NOMO-1 treated with DMSO at 0.1 percent for 48 hours (cell line): ENCODE data around the gene NT5C1B.
A peak's percentile ranks its signal among the peaks of the same experiment; 100 is the strongest.

ENCODE experiments used
- DNase-seq: peaks from one replicate; lab custom pipeline; 2025; ENCODE audit not compliant: unreplicated experiment; lab: John Stamatoyannopoulos, UW

Gene NT5C1B

GRCh38 chr2:18551623-18552022 is 37.7 kb downstream of the NT5C1B start:
- DNase-seq, result no peak

- DNase-seq, result no peak
These were observed 38.2 kb downstream of the NT5C1B start for GRCh38 chr2:18551169-18551568.

GRCh38 chr2:18550433-18550832 is 38.9 kb downstream of the NT5C1B start:
- no peak for DNase-seq

- no peak for DNase-seq
These were observed 40.3 kb downstream of the NT5C1B start for GRCh38 chr2:18549083-18549482.

DNA sequence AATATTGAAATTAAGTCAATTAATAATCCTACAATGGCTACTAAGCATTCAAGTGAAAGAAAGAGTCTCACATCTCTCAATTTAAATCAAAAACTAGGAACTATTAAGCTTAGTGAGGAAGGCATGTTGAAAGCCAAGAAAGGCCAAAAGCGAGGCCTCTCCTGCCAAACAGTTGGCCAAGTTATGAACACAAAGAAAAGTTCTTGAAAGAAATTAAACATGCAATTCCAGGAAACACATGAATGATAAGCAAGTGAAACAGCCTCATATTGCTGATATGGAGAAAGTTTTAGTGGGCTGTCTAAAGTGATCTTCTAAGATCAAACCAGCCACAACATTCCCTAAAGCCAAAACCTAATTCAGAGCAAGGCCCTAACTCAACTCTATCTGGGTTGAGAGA is 40.7 kb downstream of the NT5C1B start:
- no peak for DNase-seq

- no peak for DNase-seq
These were observed 42.8 kb downstream of the NT5C1B start for GRCh38 chr2:18546567-18546966.

DNA sequence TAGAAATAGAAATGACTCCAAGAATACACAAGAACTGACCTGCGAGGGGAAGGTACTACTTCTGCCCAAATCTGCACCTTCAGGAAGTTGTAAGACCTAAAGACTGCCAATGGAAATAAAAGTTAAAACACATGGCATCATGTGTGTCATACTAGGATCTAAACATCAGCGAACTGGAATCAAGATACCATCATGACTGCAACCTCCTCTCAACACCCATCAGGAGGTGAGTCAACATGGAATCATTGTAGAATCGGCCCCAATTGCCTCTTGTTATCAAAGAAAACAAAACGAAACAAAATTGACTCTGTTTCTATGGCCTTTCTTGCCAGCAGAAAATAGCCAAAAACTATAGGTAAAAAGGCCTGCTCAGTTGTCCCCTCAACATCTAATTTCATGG is 44.0 kb downstream of the NT5C1B start:
- DNase-seq, result no peak

DNA sequence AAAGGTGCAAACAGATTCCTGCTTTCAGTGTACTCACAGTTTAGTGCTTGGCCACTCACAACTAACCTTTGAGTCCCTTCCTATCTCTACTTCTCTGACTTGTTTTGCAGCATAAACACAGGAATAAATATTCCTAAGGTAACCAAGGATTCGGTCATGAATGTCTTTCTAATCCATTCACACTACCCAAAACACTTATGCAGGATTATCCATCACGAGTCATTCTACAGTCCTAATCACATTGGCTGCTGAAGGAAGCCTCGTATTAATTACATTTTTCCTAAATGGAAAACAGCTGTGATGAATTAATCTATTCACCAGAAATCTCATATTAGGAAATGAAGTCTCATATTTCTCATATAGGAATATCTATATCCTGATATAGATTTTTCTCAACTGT is 45.2 kb downstream of the NT5C1B start:
- DNase-seq, result no peak

DNA sequence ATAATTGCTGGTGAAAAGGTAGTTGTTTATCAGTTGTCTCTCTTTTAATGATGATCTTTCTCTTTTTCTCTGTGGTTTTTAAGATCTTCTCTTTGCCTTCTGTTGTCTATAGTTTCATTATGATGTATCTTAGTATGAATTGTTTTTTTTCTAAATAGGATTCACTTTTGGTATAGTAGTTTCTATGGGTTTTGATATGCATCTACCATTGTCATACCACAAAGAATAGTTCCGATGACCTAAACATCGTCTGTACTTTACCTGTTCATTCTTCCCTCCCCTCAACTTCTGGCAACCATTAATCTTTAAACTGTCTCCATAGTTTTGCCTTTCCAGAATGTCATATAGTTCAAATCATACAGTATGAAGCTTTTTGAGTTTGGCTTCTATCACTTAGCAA is 48.5 kb downstream of the NT5C1B start:
- no peak for DNase-seq

- no peak for DNase-seq
These were observed 52.7 kb downstream of the NT5C1B start for GRCh38 chr2:18536697-18537096.

GRCh38 chr2:18536100-18536499 is 53.3 kb downstream of the NT5C1B start:
- DNase-seq, result no peak

DNA sequence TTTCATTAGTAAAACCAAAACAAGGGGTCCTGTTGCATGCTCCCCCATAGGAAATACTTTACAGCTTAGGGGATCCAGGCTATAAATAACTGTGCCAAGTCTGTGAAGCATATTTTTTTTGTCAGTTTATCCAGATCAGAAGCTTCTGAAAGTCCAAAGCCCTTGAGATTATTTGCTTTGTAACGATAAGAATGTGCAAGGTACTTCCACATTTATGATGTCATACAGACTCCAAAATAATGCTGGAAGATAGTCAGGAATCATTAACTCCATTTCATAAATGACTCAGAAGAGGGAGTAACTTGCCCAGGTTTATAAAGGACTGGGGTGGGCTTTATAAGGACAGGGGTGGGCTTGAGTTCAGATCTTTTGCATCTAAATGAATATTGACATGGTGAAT is 58.2 kb downstream of the NT5C1B start:
- DNase-seq, result no peak

- DNase-seq, result no peak
These were observed 61.5 kb downstream of the NT5C1B start for GRCh38 chr2:18527822-18528221.

- DNase-seq, result no peak
These were observed 62.0 kb downstream of the NT5C1B start for GRCh38 chr2:18527326-18527725.

DNA sequence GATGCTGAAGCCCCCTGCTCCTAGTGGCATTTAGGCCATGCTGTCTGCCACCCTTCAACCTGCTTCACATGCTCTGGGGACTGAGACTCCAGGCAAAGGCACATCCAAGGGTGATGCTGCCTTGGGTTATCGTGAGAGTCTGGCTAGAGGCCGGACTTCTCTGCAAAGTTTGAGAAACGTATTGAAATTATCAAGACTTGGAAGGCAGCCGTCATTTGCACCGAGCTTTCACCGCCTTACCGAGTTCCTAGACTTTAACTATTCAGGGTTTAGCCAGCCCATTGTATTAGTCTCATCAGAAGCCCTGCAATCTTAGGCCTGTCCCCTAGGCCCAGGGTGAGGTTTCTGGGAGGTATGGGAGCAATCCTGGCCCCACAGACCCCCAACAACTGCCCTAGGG is 62.9 kb downstream of the NT5C1B start:
- DNase-seq, result no peak

- DNase-seq, result no peak
These were observed 63.5 kb downstream of the NT5C1B start for GRCh38 chr2:18525852-18526251.

- DNase-seq, result no peak
These were observed 64.1 kb downstream of the NT5C1B start for GRCh38 chr2:18525236-18525635.

DNA sequence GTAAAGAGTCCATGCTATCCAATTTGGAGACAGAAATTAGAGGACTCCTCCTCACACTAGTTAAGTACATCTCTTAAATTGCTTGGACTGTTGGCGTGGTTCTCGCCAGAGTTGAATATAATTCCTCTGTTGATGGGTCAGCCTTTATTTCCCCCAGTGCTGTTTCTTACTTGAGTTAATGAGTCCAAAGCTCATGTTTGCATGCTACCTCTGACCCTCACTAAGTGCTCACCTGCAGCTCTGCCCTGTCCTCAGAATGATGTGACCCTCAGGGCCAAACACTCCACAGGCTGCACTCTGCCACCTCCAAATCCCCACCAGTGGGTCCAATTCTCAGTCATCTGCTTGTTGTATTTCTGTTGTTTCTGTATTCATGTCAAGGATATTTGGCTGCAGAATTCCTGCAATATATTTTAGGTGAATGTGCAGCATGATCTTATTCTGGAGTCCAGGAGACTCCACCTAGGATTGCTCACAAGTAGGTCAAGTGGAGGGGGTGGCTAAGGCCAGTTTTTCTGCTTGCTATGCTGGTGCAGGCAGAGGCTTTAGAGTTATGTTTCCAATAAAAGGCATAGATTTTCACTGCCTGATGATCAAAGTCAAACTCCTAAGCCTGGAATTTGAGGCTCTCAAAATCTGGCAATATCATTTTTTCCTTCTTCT is 66.8 kb downstream of the NT5C1B start:
- DNase-seq, result no peak

- DNase-seq, result peak; percentile 28
These were observed 68.6 kb downstream of the NT5C1B start for GRCh38 chr2:18520451-18521425.

GRCh38 chr2:18519914-18520450 is 69.4 kb downstream of the NT5C1B start:
- no peak for DNase-seq

- DNase-seq, result no peak
These were observed 71.0 kb downstream of the NT5C1B start for GRCh38 chr2:18518116-18519111.
